Head of caudate nucleus (tissue), 42 donors: ENCODE data around the gene CPTP.
A peak's percentile ranks its signal among the peaks of the same experiment; 100 is the strongest.

Experiments used
- DNase-seq, 42 donors: peaks; one replicate each; pipeline versions ENCODE4 v3.0.0 to v3.0.0-alpha.2; 2020 to 2021; ENCODE audit warnings: mixed read lengths in 7 of 42
- intact Hi-C: fragments of 100-400 bp; cut with DNase I; formaldehyde crosslinking; loops from one replicate; pipeline ENCODE4 v1.15.0; 2022

CPTP gene

GRCh38 chr1:1291548-1292441, 32.8 kb upstream of the CPTP start:
- intact Hi-C loops: no loop called here
- DNase-seq: peak in 28 of 42 donors; percentile 38 to 78 (median 60)

GRCh38 chr1:1292442-1292779, 32.2 kb upstream of the CPTP start:
- intact Hi-C loops: no loop called here
- DNase-seq: no peak

GRCh38 chr1:1292851-1293250, 31.8 kb upstream of the CPTP start:
- intact Hi-C loops: no loop called here
- DNase-seq: no peak

GRCh38 chr1:1293263-1294249, 31.0 kb upstream of the CPTP start:
- DNase-seq: peak in 1 of 42 donors; percentile 2
- intact Hi-C loops: no loop called here

- no peak for DNase-seq
- intact Hi-C loops: no loop called here
Measured at GRCh38 chr1:1294250-1294890, 30.2 kb upstream of the CPTP start.

- no peak for DNase-seq
- intact Hi-C loops: no loop called here
Measured at GRCh38 chr1:1295154-1295923, 29.3 kb upstream of the CPTP start.

GRCh38 chr1:1296070-1297061, 28.2 kb upstream of the CPTP start:
- DNase-seq: no peak
- intact Hi-C loops: no loop called here

- no peak for DNase-seq
- intact Hi-C loops: no loop called here
Measured at GRCh38 chr1:1297802-1298424, 26.7 kb upstream of the CPTP start.

GRCh38 chr1:1298861-1299685, 25.5 kb upstream of the CPTP start:
- peak; percentile 87 to 99 (median 96) for DNase-seq

GRCh38 chr1:1299686-1300351, 24.8 kb upstream of the CPTP start:
- intact Hi-C loops: no loop called here
- peak in 1 of 42 donors; percentile 45 for DNase-seq

More at GRCh38 chr1:1298861-1299685, 25.5 kb upstream of the CPTP start:
- intact Hi-C loops: no loop called here

- intact Hi-C loops: no loop called here
- DNase-seq: no peak
Measured at GRCh38 chr1:1300352-1300739, 24.3 kb upstream of the CPTP start.

- DNase-seq: no peak
- intact Hi-C loops: no loop called here
Measured at GRCh38 chr1:1302006-1302430, 22.6 kb upstream of the CPTP start.

- DNase-seq: peak in 1 of 42 donors; percentile 43
- intact Hi-C loops: no loop called here
Measured at GRCh38 chr1:1302951-1303509, 21.6 kb upstream of the CPTP start.

- intact Hi-C loops: no loop called here
- no peak for DNase-seq
Measured at GRCh38 chr1:1303736-1304135, 20.9 kb upstream of the CPTP start.
